DND-41 (cell line): ENCODE results near the gene DPYD.

ENCODE experiments used
- ATAC-seq: fragments of 200-7000 bp; cut with Tn5 transposase; 3 replicates; pipeline ENCODE4 v1.9.1; 2021; ENCODE audit warnings: low read depth; ENCODE audit not compliant: insufficient read depth
- DNase-seq: peaks from one replicate; pipeline ENCODE4 v3.0.0-alpha.2; 2020
- H2AFZ ChIP-seq: 2 replicates; pipeline ENCODE4 v1.6.0; 2012; ENCODE audit warnings: low read depth, low read length
- H3K27ac ChIP-seq: 2 replicates; pipeline ENCODE4 v1.5.1; 2012; ENCODE audit warnings: low read length, inconsistent platforms
- H3K27me3 ChIP-seq: fragments of 200-600 bp; sonication (generic); 2 replicates; pipeline ENCODE4 v1.6.0; 2012; ENCODE audit warnings: low read length, mild to moderate bottlenecking, inconsistent platforms; ENCODE audit not compliant: insufficient read depth, poor library complexity
- H3K36me3 ChIP-seq: 2 replicates; pipeline ENCODE4 v1.5.1; 2012; ENCODE audit warnings: low read length, inconsistent platforms; ENCODE audit not compliant: insufficient read depth
- H3K4me1 ChIP-seq: 2 replicates; pipeline ENCODE4 v1.5.1; 2012; ENCODE audit warnings: mild to moderate bottlenecking, low read length; ENCODE audit not compliant: insufficient read depth
- H3K4me2 ChIP-seq: 2 replicates; pipeline ENCODE4 v1.6.0; 2012; ENCODE audit warnings: mild to moderate bottlenecking, moderate library complexity, low read length, inconsistent platforms; ENCODE audit not compliant: insufficient read depth
- H3K4me3 ChIP-seq, 2 experiments: fragments of 200-600 bp in 1 of 2; shearing (Covaris generic) in 1 of 2; 2 replicates each; pipeline ENCODE4 v1.5.1; 2012 to 2016; ENCODE audit warnings: inconsistent platforms in 2 of 2, low read length in 2 of 2, mild to moderate bottlenecking in 2 of 2, low read depth in 1 of 2, moderate library complexity in 1 of 2
- H3K79me2 ChIP-seq: 2 replicates; pipeline ENCODE4 v1.6.0; 2012; ENCODE audit warnings: low read length, inconsistent platforms; ENCODE audit not compliant: insufficient read depth
- H3K9ac ChIP-seq: 2 replicates; pipeline ENCODE4 v1.6.0; 2012; ENCODE audit warnings: low read depth, mild to moderate bottlenecking, inconsistent platforms, low read length, moderate library complexity
- H3K9me3 ChIP-seq: 2 replicates; pipeline ENCODE4 v1.5.1; 2012; ENCODE audit warnings: low read length, moderate library complexity, mild to moderate bottlenecking, inconsistent platforms; ENCODE audit not compliant: insufficient read depth, severe bottlenecking
- H4K20me1 ChIP-seq: 2 replicates; pipeline ENCODE4 v1.6.0; 2012; ENCODE audit warnings: low read length; ENCODE audit not compliant: insufficient read depth
- CTCF ChIP-seq: IDR thresholded peaks from 2 replicates; pipeline ENCODE4 v1.5.1; 2012; ENCODE audit warnings: borderline replicate concordance, low read length, moderate library complexity, mild to moderate bottlenecking; ENCODE audit not compliant: poor library complexity, severe bottlenecking; ENCODE audit errors: extremely low read depth
- EZH2 ChIP-seq: IDR thresholded peaks from 3 replicates; pipeline ENCODE4 v1.6.1; 2012; ENCODE audit warnings: borderline replicate concordance, low read depth, mild to moderate bottlenecking, moderate library complexity, low read length, inconsistent platforms; ENCODE audit not compliant: severe bottlenecking

Gene DPYD

GRCh38 chr1:97797403-97798183 is 123.2 kb downstream of the DPYD start:
- TF ChIP-seq CTCF (no peak), EZH2 (no peak)
- DNase-seq (no peak), ATAC-seq (no peak)

GRCh38 chr1:97796711-97797110 is 124.1 kb downstream of the DPYD start:
- Histone ChIP-seq H3K36me3 (peaks cover 4% of the 10 kb centered on the region; the same call in 1 of the 2 replicates), H3K9me3 (no peaks in the 10 kb centered on the region), H2AFZ (no peak overlapping the region), H3K27me3 (no peaks in the 10 kb centered on the region), H3K4me1 (no peaks in the 10 kb centered on the region), H3K79me2 (peaks cover 2% of the 10 kb centered on the region; the same call in 1 of the 2 replicates), H3K4me2 (no peak overlapping the region), H3K27ac (no peak overlapping the region), H3K9ac (no peak overlapping the region), H4K20me1 (no peaks in the 10 kb centered on the region), H3K4me3 (no peak overlapping the region)
- TF ChIP-seq CTCF (no peak), EZH2 (no peak)
- ATAC-seq, result no peak
- no peak for DNase-seq

More at GRCh38 chr1:97797403-97798183, 123.2 kb downstream of the DPYD start:
- H3K4me3 ChIP-seq, result no peak overlapping the region
- no peak overlapping the region for H2AFZ ChIP-seq
- no peaks in the 10 kb centered on the region for H3K27me3 ChIP-seq
- no peak overlapping the region for H3K9ac ChIP-seq
- no peaks in the 10 kb centered on the region for H4K20me1 ChIP-seq
- H3K79me2 ChIP-seq, result peaks cover 2% of the 10 kb centered on the region; the same call in 1 of the 2 replicates
- no peak overlapping the region for H3K27ac ChIP-seq
- H3K36me3 ChIP-seq, result peaks cover 4% of the 10 kb centered on the region; the same call in 1 of the 2 replicates
- no peaks in the 10 kb centered on the region for H3K4me1 ChIP-seq
- no peak overlapping the region for H3K4me2 ChIP-seq
- H3K9me3 ChIP-seq, result no peaks in the 10 kb centered on the region

- no peak overlapping the region for H3K27ac ChIP-seq
- H3K9me3 ChIP-seq, result no peaks in the 10 kb centered on the region
- no peaks in the 10 kb centered on the region for H4K20me1 ChIP-seq
- no peak overlapping the region for H3K9ac ChIP-seq
- no peaks in the 10 kb centered on the region for H3K4me1 ChIP-seq
- H3K27me3 ChIP-seq, result no peaks in the 10 kb centered on the region
- ATAC-seq (no peak), DNase-seq (no peak)
- no peak for TF ChIP-seq EZH2
- TF ChIP-seq CTCF, result no peak
- no peak overlapping the region for H3K4me2 ChIP-seq
- peaks cover 4% of the 10 kb centered on the region for H3K79me2 ChIP-seq
- no peak overlapping the region for H2AFZ ChIP-seq
- H3K4me3 ChIP-seq, result no peak overlapping the region
- H3K36me3 ChIP-seq, result no peaks in the 10 kb centered on the region
Observed at GRCh38 chr1:97792655-97793054, 128.2 kb downstream of the DPYD start.
